NCI-H82 (cell line): ENCODE data around the gene PLXDC2.

Experiments
- DNase-seq: peaks from one replicate; lab custom pipeline; 2025; lab: John Stamatoyannopoulos, UW

The PLXDC2 gene

DNA sequence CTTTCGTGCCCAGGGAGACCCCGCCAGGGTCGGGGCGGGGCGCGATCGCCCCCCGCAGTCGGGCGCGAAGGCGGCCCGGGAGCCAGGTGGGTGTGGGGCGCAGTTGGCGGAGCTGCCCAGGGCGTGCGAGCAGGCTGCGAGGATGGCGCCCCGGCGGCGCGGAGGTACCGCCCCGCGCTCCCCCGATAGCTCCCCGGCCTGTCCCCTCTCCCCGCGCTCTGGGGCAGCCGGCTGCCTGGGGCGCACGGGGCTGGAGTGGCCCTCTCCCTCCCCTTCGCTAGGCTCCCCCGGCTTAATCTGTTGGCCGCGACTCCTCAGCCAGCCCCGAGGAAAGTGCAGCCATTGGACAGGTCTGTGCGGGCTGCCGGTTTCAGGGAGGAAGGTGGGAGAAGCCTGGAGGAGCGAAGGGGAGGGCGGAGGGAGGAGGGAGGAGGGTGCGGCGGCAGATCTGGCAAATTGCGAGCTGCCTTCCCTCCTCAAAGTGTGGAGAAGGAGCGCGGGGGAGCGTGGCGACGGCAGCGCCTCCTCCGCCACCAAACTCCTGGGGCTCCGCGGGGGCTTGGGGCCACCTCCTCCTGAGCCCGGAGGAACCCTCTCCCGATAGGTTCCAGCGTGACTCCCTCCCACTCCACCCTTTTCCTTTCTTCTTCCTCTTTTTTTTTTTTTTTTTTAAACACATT is 361 bp upstream of the PLXDC2 start:
- peak; percentile 79 for DNase-seq

DNA sequence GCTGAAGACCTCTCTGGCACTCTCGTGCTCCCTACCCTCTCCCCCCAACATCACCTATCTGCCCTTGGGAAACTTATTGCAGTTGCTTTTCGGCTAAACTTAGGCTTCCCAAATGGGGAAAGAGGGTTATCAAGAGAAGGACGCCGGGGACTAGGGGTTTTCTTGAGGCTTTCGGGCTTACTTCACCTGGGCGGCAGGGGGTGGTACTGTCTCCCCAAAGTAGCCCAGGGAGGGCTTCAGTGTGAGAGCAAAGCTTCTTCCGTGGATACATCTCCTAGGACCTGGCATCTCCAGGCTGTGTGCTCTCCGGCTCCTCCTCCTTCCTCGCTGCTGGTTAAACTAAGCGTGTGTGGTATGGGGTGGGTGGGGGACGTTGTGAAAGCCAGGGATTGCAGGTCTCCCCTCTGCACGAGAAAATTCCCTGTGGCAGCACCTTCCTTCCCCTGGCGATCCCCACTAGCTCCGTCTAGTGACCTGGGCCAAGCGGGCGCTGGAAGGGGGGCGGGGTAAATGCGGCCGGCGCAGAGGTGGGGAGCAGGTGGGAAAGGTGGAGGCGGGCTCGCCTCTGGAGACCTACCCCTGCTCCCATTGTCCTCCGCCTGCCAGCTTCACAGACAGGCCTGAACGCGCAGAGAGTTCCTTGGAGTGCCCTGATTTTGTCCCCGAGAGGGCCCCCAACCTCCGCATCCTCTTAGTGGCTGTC is 1.1 kb downstream of the PLXDC2 start:
- peak; percentile 21 for DNase-seq

DNA sequence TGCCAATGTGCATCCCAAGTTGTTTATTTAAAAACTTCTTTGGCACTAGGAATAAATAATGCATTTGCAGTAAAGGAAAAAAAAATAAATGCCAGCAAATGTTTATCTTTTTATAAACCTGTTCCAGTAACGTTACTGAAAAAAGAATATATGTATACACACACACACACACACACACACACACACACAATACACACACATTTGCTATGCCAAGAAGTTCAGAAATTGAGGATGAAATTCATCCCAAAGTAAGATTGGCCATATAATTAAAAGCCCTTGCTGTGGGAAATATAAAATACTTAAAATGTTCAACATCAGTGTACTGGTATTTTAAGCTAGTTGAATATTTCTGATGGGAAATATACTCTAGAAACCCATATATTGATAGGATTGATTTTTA is 2.6 kb downstream of the PLXDC2 start:
- no peak for DNase-seq

DNA sequence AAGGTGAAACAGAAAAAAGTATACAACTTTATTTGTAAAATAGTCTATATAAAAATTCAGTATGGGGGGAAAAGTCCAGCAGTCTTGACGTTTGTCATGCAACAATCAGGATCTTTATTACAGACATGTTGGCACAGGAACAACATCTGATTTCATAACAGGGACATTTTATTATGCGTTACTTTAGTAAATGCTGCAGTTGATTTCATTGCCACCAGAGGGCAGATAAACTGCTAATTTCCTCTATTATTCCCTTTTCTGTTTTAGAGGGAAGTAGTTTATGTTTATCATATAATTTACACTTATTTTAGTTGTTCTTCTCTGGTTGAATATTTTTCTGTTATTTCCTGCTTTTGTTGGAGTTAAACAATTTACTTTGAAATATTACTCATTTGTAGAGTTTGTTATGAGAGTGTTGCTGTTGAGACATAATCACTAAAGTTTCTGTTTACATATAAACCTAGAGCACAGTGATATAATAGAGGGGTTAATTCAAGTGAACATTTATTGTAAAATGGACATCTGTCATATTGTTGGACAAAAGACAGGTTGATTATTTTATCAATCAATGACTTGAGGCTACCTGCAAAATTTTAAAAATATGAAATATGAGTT is 3.3 kb downstream of the PLXDC2 start:
- peak; percentile 44 for DNase-seq

DNA sequence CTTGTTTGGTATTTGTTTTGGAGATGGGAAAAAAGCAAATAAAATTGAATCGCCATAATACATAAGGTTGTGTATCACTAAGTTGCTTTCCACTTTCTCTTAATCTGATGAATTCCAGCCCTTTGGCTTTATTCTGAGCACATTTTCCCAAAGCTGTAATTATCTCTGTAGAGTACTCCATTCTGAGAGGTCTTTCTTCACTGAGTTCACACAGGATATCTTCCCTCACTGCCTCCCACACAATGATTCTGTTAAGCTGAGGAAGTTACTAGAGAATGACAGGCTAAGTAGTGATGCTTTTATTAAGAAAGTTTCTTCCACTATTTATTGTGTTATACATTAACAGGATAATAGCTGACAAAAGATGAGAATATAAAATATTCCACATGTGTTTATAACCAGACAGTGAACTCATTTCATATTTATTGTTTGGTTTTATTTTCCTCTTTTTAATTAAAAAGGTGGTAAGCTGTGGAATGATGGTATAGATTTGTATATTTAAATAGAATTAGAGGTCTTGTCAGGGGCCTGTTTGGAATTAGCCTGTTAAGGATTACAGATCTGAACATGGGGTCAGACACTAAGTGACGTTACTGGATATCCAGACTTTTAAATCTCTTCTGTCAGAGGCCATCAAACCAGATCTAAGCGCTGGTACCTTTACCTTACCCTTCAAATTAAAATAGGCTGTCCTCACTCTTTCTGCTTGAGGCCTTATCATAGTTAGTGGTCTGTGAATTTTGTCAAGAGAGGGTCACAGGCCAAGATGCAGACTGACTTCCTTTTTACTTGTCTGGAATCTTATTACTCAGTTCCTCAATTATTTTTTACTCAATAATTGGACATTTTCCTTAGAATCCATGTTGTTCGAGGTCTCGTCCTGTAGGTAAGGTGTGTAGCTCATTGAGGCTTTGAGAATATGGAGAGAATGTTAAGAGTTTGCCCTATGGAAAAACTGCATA is 8.4 kb downstream of the PLXDC2 start:
- peak; percentile 29 for DNase-seq

DNA sequence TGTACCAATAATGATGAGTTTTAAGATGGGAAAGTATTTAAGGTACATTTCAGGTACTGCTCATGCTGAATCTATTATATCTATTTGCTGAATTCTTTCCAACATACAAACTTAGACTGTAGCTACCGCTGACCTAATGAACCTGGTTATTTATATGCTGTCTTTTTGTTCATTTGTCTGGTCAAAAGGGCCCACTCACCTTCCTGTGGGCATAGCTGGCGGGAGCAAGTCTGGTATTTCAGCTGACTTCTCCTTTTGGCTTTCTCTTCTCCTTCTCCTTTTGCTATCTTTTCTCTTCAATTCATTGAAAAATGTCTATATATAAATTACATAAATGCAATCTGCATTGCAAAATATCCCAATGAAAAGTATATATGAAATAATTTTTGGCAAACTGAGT is 9.5 kb downstream of the PLXDC2 start:
- no peak for DNase-seq

DNA sequence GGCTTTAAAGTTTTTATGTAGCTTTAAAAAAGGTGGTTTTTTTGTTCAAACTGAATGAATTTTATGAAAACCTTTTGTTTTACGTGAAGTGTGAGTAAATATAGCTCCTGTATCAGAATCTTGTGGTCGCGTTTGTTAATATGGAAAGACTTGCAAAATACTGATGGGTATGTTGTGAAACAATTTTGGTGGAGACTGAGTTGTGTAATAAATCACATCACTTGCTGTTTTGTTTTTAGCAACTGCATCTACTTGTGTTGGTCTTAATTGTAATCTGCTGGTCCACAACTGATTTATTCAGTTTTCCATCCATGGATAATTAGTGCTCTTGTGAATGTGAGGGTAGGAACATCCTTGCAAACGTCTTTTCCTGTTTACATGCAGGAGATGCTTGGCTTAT is 10.5 kb downstream of the PLXDC2 start:
- DNase-seq: no peak

DNA sequence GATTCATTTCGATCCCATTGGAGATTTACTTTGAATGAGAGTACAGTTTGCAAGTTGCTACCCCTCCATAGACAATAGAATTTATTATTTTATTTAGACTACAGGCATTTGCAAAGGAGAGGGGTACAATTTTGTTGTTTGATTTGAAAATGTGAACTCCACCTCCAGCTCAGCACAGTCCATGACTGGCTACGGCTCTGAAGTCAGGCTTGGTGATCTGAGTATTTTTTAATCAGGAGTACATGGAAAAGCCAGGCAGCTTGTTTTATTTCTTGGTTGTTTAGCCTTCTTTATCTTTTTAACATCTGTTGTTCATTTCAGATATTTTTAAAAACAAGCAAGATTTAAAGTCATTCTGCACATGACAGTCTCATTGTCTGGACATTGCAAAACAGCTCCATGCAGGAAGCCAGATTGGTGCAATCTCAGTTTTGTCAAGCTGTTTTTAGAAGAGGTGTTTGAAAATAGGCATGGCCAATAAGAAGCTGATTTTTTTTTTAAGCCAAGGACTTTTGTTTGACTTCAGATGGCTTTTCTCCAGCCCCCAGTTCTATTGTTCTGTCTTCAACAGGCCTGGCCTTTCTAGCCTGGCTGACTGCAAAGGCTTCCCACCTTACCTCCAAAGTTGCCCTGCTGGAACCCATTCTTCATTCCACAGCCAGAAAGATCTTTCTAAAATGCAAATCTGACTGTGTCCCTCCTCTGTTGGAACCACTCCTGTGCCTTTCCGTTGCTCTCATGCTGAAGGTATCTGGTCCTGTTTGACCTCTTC is 12.2 kb downstream of the PLXDC2 start:
- no peak for DNase-seq

DNA sequence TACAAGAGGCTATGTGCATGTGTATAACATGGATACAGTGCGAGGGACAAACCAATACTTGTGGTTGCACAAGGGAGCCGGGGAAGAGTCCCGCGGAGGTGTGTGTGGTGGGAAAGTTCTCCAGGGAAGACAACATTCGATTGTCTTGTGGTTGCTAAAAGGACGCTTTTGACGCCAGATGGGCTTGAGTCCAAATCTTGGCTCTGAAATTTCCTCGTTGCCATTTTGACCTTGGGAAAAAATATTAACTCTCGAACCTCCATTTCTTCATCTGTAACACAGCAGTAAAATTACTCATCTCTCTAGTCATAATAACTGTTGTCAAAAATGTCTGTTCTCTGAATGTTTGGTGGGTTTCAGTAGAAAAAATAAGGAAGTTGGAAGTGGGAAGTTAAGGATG is 16.5 kb downstream of the PLXDC2 start:
- no peak for DNase-seq

DNA sequence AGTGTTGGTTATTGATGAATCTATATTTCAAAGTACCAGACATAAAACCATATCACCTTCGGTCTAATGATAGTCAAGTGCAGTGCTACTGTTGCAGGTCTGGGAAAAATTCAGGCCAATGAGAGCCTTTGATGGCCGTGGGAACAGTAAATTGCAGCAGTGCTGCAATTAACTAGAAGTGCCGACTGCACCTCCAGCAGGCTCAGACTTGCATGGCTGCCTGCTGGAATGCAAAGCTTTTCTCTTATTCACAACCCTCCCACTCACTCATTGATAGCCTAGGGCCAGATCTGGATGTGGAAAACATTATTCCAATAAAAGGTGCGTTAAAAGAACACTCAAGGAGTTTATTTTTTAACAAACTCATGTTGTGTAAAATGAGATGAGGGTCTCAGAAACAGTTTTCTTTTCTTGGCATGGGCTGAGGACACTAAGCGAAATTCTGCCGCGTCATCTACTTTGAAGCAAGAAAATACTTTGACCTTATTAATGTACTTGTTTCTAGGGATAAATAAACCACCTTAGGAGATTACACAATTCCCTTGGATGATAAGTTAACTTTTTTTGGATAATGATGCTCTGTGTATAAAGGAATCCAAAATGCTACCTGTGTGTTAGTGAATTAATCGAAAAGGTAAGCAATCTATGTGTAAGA is 17.1 kb downstream of the PLXDC2 start:
- no peak for DNase-seq

DNA sequence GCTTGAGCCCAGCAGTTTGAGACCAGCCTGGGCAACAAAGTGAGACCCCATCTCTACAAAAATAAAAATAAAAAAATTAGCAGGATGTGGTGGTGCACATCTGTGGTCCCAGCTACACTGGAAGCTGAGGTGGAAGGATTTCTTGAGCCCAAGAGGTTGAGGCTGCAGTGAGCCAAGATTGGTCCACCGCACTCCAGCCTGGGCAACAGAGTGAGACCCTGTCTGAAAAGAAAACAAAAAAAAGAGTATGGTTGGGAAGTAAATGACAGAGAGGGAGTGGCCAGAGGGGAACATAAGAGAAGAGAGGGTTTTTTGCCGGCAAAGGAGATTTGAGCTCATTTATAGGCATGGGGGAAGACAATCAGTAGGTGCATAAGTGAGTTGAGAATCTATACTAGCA is 19.7 kb downstream of the PLXDC2 start:
- no peak for DNase-seq

DNA sequence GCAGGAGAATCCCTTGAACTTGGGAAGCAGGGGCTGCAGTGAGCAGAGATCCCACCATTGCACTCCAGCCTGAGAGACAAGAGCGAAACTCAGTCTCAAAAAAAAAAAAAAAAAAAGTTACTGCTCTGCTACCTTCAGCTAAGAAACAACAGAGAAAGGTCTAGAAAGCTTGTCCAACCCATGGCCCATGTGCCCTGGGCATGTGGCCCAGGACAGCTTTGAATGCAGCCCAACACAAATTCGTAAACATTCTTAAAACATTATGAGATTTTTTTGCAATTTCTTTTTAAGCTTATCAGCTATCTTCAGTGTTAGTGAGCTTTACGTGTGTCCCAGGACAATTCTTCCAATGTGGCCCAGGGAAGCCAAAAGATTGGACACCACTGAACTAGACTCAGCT is 22.9 kb downstream of the PLXDC2 start:
- no peak for DNase-seq

DNA sequence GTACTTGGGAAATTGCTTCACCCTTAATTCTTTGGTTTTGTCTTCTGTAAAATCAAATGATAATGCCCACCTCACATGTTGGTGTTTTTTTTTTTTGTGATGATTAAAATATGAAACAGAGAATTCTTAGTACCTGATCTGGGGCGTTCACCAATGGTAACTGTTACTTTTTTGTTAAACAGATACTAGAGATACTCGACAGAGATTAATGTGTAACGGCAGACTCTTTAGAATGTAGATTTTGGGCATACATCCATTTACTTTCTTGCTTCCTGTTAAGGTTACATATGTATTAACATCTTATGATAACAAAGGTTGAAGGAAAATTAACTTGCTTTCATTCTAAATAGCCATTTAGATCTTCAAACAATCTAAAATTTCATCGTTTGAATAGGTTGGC is 23.3 kb downstream of the PLXDC2 start:
- no peak for DNase-seq

DNA sequence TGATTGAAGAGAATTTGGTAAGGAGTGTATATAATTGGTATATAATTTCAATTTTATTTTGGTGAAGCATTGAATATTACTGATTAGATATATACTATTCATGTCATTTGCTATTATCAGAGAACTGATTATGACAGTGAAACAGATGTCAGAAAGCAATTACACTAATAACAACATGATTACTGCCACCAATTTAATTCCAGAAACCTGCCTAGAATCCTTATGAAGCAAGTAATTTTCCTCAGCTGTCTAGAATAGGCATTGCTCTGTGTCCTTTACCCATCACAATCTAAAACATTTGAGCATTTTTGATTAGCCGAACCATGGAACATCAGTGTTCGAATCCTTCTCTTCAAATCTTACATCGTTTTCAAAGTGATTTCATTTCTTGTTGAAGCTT is 24.5 kb downstream of the PLXDC2 start:
- peak; percentile 13 for DNase-seq

DNA sequence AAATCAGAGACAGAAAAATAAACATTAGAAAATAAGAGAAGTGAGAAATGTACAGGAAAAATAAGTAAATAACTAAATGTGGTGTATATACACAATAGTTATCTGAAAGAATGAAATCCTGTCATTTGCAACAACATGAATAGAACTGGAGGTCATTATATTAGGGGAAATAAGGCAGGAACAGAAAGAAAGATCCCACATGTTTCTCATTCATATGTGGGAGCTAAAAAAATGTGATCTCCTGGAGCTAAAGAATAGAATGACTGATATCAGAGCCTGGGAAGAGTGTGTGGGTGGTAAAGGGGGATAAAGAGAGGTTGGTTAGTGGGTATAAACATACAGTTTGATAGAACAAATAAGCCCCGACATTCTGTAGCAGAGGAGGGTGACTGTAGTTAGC is 27.3 kb downstream of the PLXDC2 start:
- DNase-seq: no peak

DNA sequence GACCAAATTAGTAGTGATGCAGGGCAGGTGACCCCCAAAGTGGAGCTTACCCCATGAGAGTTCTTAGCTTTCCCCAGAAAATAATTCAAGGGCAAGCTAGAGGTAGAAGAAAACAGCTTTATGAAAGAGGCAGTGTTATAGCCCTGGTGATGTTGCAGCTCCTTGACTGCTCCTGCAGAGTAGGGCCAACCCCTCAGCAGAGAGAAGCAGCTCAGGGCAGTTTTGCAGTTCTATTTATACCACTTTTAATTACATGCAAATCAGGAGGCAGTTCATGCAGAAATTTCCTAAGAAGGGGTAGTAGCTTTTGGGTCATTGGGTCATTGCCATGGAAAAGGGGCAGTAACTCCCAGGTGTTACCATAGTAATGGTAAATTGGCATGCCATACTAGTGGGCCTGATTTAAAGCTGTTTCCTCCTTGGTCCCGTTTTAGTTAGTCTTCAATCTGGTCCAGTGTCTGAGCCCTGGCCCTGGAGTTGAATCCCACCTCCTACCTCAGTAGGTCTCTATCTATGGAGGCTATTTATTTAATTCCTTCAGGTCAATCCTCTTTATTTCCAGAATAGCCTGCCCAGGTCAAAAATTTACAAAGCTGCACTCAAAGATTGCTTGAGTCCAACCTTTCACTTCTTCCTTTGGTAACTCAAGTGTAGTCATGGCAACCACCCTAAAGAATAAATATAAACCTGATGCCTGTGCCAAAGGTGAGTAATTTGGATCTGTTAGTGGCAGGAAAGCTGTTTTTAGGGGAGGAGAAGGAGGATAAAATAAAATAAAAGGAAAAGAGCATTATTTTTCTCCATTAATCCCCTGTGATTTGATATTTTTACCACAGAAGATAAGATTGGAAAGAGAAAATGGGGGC is 29.5 kb downstream of the PLXDC2 start:
- no peak for DNase-seq

DNA sequence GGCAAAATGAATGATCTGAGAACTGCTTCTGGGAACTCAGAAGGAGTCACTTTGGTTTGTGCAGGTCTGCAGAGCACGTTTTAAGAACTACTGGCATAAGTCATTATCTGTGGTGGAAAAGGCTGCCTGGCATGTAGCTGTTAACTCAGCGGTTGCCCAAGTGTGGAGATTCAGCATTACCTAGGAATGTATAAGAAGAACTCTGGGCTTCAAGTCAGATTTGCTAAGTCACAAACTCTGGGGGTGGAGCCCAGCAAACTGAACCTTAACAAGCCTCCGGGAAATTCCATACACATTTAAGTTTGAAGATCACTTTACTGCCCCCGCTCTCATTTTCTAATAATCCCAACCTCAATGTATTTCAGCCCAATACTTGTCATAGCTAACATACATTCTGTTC is 31.1 kb downstream of the PLXDC2 start:
- no peak for DNase-seq

DNA sequence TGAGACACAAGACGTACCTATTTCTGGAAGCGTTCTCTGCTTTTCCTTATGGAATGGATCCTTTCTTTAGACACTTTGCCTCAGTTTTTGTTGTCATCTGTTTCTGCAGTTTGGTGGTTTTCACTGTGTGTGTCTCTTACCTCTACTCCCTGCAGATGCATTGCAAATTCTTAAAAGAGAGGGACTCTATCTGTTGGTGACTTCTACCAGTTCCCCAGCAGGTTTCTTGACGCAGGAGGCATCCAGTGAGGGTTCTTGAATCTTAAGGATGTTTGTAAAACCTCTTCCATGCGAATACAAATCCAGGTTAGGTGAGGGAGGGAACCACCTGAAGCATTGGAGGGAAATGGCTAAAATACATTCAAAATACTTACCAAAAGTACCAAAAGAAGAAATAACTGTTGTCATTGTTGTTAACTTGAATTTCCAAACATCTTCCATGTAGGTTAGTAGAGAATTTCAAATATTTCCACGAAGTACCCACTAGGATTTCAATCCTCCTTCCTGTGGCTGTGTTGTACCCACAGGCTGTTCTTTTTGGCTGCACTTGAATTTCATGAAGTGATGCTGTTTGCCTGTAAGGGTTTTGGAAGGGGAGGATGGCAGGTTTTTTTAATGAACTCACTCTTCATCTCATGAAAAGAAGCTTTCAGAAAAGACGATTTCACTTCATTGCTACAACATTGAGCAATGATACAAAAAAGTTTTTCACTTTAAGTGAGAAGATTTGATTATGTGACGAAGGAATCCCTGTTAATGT is 32.2 kb downstream of the PLXDC2 start:
- no peak for DNase-seq

DNA sequence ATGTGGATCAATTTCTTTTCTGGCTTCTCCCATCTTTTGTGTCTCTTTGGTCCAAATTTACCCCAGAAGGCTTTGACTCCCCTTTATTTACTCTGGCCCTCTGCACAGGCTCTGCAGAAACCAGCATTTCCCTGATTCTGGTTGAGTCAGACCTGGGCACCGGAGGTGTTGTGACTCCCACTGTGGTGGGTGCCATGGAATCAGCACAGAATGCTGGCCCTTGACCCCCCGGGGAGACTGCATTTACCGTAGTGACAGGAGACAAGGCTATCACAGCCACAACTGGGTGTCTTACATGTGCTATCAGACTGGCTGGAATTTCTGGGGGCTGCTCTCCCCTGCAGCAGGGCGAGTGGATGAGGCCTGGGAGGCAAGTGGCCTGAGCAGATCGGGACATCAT is 37.6 kb downstream of the PLXDC2 start:
- no peak for DNase-seq
